Panc1 (cell line): ENCODE results near the gene THSD7B.

Experiments used
- POLR2AphosphoS5 ChIP-seq: IDR thresholded peaks from 2 replicates; pipeline ENCODE4 v1.6.1; 2012; ENCODE audit warnings: mild to moderate bottlenecking, low read depth, low read length, moderate library complexity
- SIN3A ChIP-seq: IDR thresholded peaks from 2 replicates; pipeline ENCODE4 v1.6.1; 2012; ENCODE audit warnings: low read depth, mild to moderate bottlenecking, low read length, moderate library complexity, borderline replicate concordance; ENCODE audit not compliant: insufficient read depth
- TCF7L2 ChIP-seq: IDR thresholded peaks from 2 replicates; pipeline ENCODE4 v1.6.1; 2011; ENCODE audit warnings: mild to moderate bottlenecking, low read depth, low read length, inconsistent platforms
- TF ChIP-seq, protein P1 (sequence below): fragments of 450-650 bp; IDR thresholded peaks from 2 replicates; pipeline ENCODE4 v1.5.1; 2017; ENCODE audit warnings: mild to moderate bottlenecking
- TF ChIP-seq, protein P2 (sequence below), 2 experiments: IDR thresholded peaks; 2 replicates each; pipeline ENCODE4 v1.6.1; 2011 to 2012; ENCODE audit warnings: low read depth in 2 of 2, control low read depth in 1 of 2, low read length in 1 of 2, mild to moderate bottlenecking in 1 of 2, moderate library complexity in 1 of 2; ENCODE audit not compliant: insufficient read depth in 1 of 2

DNA sequence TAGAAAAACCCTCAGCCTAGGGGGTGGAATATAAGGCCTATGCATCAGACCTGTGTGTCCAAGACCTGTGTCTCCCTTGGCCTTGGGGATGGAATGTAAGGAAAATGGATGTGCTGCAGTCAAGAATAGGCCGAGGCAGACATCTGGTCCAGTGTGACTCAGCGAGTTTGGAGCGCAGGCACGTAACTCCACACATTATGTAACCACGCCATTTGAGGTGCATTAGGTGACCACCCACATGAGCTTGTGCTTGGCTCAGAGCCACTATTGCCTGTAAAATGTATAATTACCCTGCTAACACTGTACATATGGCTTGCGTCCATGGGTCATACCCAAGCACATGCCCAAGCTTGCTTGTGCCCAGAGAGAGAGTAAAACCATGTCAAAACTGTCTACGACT, 618.0 kb downstream of the THSD7B start:
- TF ChIP-seq, protein P1, sequence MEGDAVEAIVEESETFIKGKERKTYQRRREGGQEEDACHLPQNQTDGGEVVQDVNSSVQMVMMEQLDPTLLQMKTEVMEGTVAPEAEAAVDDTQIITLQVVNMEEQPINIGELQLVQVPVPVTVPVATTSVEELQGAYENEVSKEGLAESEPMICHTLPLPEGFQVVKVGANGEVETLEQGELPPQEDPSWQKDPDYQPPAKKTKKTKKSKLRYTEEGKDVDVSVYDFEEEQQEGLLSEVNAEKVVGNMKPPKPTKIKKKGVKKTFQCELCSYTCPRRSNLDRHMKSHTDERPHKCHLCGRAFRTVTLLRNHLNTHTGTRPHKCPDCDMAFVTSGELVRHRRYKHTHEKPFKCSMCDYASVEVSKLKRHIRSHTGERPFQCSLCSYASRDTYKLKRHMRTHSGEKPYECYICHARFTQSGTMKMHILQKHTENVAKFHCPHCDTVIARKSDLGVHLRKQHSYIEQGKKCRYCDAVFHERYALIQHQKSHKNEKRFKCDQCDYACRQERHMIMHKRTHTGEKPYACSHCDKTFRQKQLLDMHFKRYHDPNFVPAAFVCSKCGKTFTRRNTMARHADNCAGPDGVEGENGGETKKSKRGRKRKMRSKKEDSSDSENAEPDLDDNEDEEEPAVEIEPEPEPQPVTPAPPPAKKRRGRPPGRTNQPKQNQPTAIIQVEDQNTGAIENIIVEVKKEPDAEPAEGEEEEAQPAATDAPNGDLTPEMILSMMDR, result no peak
- TF ChIP-seq POLR2AphosphoS5, result no peak
- TF ChIP-seq TCF7L2, result no peak
- TF ChIP-seq, protein P2, sequence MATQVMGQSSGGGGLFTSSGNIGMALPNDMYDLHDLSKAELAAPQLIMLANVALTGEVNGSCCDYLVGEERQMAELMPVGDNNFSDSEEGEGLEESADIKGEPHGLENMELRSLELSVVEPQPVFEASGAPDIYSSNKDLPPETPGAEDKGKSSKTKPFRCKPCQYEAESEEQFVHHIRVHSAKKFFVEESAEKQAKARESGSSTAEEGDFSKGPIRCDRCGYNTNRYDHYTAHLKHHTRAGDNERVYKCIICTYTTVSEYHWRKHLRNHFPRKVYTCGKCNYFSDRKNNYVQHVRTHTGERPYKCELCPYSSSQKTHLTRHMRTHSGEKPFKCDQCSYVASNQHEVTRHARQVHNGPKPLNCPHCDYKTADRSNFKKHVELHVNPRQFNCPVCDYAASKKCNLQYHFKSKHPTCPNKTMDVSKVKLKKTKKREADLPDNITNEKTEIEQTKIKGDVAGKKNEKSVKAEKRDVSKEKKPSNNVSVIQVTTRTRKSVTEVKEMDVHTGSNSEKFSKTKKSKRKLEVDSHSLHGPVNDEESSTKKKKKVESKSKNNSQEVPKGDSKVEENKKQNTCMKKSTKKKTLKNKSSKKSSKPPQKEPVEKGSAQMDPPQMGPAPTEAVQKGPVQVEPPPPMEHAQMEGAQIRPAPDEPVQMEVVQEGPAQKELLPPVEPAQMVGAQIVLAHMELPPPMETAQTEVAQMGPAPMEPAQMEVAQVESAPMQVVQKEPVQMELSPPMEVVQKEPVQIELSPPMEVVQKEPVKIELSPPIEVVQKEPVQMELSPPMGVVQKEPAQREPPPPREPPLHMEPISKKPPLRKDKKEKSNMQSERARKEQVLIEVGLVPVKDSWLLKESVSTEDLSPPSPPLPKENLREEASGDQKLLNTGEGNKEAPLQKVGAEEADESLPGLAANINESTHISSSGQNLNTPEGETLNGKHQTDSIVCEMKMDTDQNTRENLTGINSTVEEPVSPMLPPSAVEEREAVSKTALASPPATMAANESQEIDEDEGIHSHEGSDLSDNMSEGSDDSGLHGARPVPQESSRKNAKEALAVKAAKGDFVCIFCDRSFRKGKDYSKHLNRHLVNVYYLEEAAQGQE (IDR thresholded peaks at IDR 0.05; ENCODE audit: insufficient read depth in 1 of 2, low read depth in 2 of 2, low read length in 1 of 2), result no peak
- TF ChIP-seq SIN3A, result no peak
